GM18505 (cell line): Measurements from ENCODE around the gene MGA.

Source experiments
- ATAC-seq: cut with Tn5 transposase; IDR thresholded peaks from one replicate; pipeline ENCODE4 v1.9.1; 2021; ENCODE audit not compliant: unreplicated experiment
- POLR2A ChIP-seq: IDR thresholded peaks from 4 replicates; pipeline ENCODE4 v1.6.1; 2011; ENCODE audit warnings: borderline replicate concordance; ENCODE audit not compliant: insufficient read depth, insufficient read length; ENCODE audit errors: extremely low read depth

The MGA gene

GRCh38 chr15:41772720-41773331 is 112.6 kb downstream of the MGA start:
- ATAC-seq = no peak
- TF ChIP-seq POLR2A = no peak

- ATAC-seq = no peak
- no peak for TF ChIP-seq POLR2A
These were observed 113.1 kb downstream of the MGA start for GRCh38 chr15:41773332-41773728.

GRCh38 chr15:41773729-41774061 is 113.5 kb downstream of the MGA start:
- ATAC-seq = no peak
- TF ChIP-seq POLR2A = no peak

- TF ChIP-seq POLR2A = peak; percentile 59
- ATAC-seq = peak; percentile 84
These were observed 114.1 kb downstream of the MGA start, which contains the start of gene MAPKBP1 for GRCh38 chr15:41774062-41774881. Gene MAPKBP1 (plus strand): TSS chr15:41774484. CDS start chr15:41775276, 792 bp downstream.

- no peak for ATAC-seq
These were observed 114.7 kb downstream of the MGA start for GRCh38 chr15:41774882-41775417.

GRCh38 chr15:41775651-41776050 is 115.4 kb downstream of the MGA start:
- ATAC-seq = no peak
- TF ChIP-seq POLR2A = no peak

More at GRCh38 chr15:41774882-41775417, 114.7 kb downstream of the MGA start:
- TF ChIP-seq POLR2A = no peak

GRCh38 chr15:41777421-41777973 is 117.3 kb downstream of the MGA start:
- TF ChIP-seq POLR2A = no peak
- no peak for ATAC-seq

GRCh38 chr15:41778521-41778920 is 118.3 kb downstream of the MGA start:
- TF ChIP-seq POLR2A = no peak
- ATAC-seq = no peak

GRCh38 chr15:41779662-41780157 is 119.5 kb downstream of the MGA start:
- TF ChIP-seq POLR2A = no peak
- ATAC-seq = no peak

GRCh38 chr15:41780266-41780665 is 120.1 kb downstream of the MGA start:
- TF ChIP-seq POLR2A = no peak
- no peak for ATAC-seq

- ATAC-seq = no peak
- TF ChIP-seq POLR2A = no peak
These were observed 120.5 kb downstream of the MGA start for GRCh38 chr15:41780727-41781126.

GRCh38 chr15:41782371-41783282 is 122.4 kb downstream of the MGA start:
- ATAC-seq = no peak
- no peak for TF ChIP-seq POLR2A
